ENCODE results near the gene ANKRD29. TPM values are rescaled to one million over a fixed set of nuclear protein-coding genes. Genes with fewer than 3 reads are reported as not detected.
A peak's percentile ranks its signal among the peaks of the same experiment; 100 is the strongest.

Gene ANKRD29
- total and polyA plus RNA-seq, 2 donors (not counting 3 experiments of a cell fraction or from before 2014, with no cell fraction given), result 0.03 to 2.6 TPM

DNA sequence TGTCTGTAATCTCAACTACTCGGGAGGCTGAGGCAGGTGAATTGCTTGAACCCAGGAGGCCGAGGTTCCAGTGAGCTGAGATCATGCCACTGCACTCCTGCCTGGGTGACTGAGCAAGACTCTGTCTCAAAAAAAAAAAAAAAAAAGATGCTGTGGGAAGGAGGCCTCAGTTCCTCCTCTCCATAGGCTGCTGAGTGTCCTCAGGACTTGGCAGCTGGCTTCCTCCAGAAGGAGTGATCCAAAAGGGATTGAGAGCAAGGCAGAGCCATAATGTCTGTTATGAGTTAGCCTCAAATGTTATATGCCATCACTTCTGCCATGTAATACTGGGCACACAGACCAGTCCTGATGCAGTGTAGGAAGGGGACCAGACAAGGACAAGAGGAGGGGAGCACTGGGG lies 69.8 kb downstream of the ANKRD29 start:
- ChIA-PET CTCF (no interaction called here), POLR2A (no interaction called here)
- H3K9me1 ChIP-seq (replicated peaks; ENCODE audit: control insufficient read depth, extremely low read depth, insufficient read depth, low read length), result no peaks in the 10 kb centered on the region
- no peaks in the 10 kb centered on the region for H3K79me2 ChIP-seq (ENCODE audit: control insufficient read depth, insufficient read depth, low read length)
- H3K9me3 ChIP-seq (replicated peaks; ENCODE audit: control insufficient read depth, insufficient read depth, low read length), result no peaks in the 10 kb centered on the region
- no TSS peak for BruUV-seq (replicated peaks)
- H3K27ac ChIP-seq (ENCODE audit: insufficient read depth, low read depth, low read length), result peak overlapping the region; percentile 72
- H3K27me3 ChIP-seq (ENCODE audit: control insufficient read depth in 2 of 2, insufficient read depth in 2 of 2, low read length in 2 of 2), result no peaks in the 10 kb centered on the region
- DNase-seq (ENCODE audit: low read depth, low spot score) (no peak), FAIRE-seq (no peak)
- peak overlapping the region; percentile 36 for H2AFZ ChIP-seq (ENCODE audit: low read depth, low read length)
- no peaks in the 10 kb centered on the region for H3K36me3 ChIP-seq (ENCODE audit: control insufficient read depth in 2 of 2, extremely low read depth in 1 of 2, insufficient read depth in 2 of 2, low read length in 2 of 2)
- H3K4me3 ChIP-seq (replicated peaks in 1 of 3; ENCODE audit: insufficient read depth in 1 of 3, low read depth in 1 of 3, low read length in 3 of 3), result no peak overlapping the region
- dilution Hi-C loops (cut with MboI; ENCODE audit: extremely low pct_ligation_motif_present, low sequenced_read_pairs) (no loop called here), intact Hi-C loops (cut with micrococcal nuclease) (no loop called here)
- TF ChIP-seq POLR2AphosphoS5 (IDR thresholded peaks at IDR 0.05; ENCODE audit: insufficient read depth, low read depth, low read length), result no peak
- no peak for TF ChIP-seq JUN (IDR thresholded peaks at IDR 0.05; ENCODE audit: borderline replicate concordance, insufficient read depth, insufficient read length, low read depth)
- no peak for TF ChIP-seq MYC (IDR thresholded peaks at IDR 0.05; ENCODE audit: low read depth, low read length)
- no peak overlapping the region for H3K9ac ChIP-seq (replicated peaks; ENCODE audit: extremely low read depth, insufficient read depth, low read length)
- no peaks in the 10 kb centered on the region for H4K20me1 ChIP-seq (replicated peaks; ENCODE audit: control insufficient read depth, extremely low read depth, insufficient read depth, low read length)
- H3K4me2 ChIP-seq (ENCODE audit: insufficient read depth, low read length), result no peak overlapping the region
- H3K4me1 ChIP-seq (ENCODE audit: control insufficient read depth, extremely low read depth, insufficient read depth, low read length), result peaks cover 11% of the 10 kb centered on the region

DNA sequence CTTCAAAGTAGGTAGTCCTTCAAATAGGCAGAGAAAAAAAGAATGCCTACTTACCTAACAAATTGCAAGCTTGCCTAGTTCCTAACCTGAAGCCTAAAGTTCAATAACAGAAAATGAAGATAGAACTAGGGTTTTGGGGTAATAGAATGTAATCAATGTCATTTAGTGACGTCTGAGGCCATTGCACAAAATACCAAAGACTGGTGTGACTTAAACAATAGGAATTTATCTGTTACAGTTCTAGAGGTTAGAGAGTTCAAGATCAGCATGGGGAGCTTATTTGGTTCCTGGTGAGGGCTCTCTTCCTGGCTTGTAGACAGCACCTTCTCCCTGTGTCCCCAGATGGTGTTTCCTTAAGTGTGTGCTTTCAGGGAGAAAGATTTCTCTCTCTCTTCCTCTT lies 71.7 kb downstream of the ANKRD29 start:
- Histone ChIP-seq H3K9ac (replicated peaks; ENCODE audit: extremely low read depth, insufficient read depth, low read length) (no peak overlapping the region), H3K36me3 (ENCODE audit: control insufficient read depth in 2 of 2, extremely low read depth in 1 of 2, insufficient read depth in 2 of 2, low read length in 2 of 2) (no peaks in the 10 kb centered on the region), H2AFZ (ENCODE audit: low read depth, low read length) (peak overlapping the region; percentile 56), H3K9me3 (replicated peaks; ENCODE audit: control insufficient read depth, insufficient read depth, low read length) (no peaks in the 10 kb centered on the region), H3K4me3 (replicated peaks in 1 of 3; ENCODE audit: insufficient read depth in 1 of 3, low read depth in 1 of 3, low read length in 3 of 3) (no peak overlapping the region), H3K4me2 (ENCODE audit: insufficient read depth, low read length) (no peak overlapping the region), H4K20me1 (replicated peaks; ENCODE audit: control insufficient read depth, extremely low read depth, insufficient read depth, low read length) (no peaks in the 10 kb centered on the region), H3K27ac (ENCODE audit: insufficient read depth, low read depth, low read length) (no peak overlapping the region), H3K27me3 (ENCODE audit: control insufficient read depth in 2 of 2, insufficient read depth in 2 of 2, low read length in 2 of 2) (no peaks in the 10 kb centered on the region), H3K9me1 (replicated peaks; ENCODE audit: control insufficient read depth, extremely low read depth, insufficient read depth, low read length) (no peaks in the 10 kb centered on the region), H3K79me2 (ENCODE audit: control insufficient read depth, insufficient read depth, low read length) (peaks cover 1% of the 10 kb centered on the region), H3K4me1 (ENCODE audit: control insufficient read depth, extremely low read depth, insufficient read depth, low read length) (peaks cover 14% of the 10 kb centered on the region)
- TF ChIP-seq EZH2 (IDR thresholded peaks at IDR 0.05; ENCODE audit: borderline replicate concordance, low read depth, low read length, severe bottlenecking), result no peak
- TF ChIP-seq, protein P1, sequence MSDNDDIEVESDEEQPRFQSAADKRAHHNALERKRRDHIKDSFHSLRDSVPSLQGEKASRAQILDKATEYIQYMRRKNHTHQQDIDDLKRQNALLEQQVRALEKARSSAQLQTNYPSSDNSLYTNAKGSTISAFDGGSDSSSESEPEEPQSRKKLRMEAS (IDR thresholded peaks at IDR 0.05; ENCODE audit: insufficient read depth, insufficient read length), result no peak
- TF ChIP-seq, protein P2, sequence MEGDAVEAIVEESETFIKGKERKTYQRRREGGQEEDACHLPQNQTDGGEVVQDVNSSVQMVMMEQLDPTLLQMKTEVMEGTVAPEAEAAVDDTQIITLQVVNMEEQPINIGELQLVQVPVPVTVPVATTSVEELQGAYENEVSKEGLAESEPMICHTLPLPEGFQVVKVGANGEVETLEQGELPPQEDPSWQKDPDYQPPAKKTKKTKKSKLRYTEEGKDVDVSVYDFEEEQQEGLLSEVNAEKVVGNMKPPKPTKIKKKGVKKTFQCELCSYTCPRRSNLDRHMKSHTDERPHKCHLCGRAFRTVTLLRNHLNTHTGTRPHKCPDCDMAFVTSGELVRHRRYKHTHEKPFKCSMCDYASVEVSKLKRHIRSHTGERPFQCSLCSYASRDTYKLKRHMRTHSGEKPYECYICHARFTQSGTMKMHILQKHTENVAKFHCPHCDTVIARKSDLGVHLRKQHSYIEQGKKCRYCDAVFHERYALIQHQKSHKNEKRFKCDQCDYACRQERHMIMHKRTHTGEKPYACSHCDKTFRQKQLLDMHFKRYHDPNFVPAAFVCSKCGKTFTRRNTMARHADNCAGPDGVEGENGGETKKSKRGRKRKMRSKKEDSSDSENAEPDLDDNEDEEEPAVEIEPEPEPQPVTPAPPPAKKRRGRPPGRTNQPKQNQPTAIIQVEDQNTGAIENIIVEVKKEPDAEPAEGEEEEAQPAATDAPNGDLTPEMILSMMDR (IDR thresholded peaks at IDR 0.05; ENCODE audit: extremely low read depth in 1 of 2, insufficient read depth in 1 of 2, low read depth in 1 of 2, low read length in 2 of 2), result no peak
- TF ChIP-seq POLR2AphosphoS5 (IDR thresholded peaks at IDR 0.05; ENCODE audit: insufficient read depth, low read depth, low read length), result no peak
- no peak for TF ChIP-seq POLR2A (IDR thresholded peaks at IDR 0.05; ENCODE audit: low read depth, low read length)
- no peak for TF ChIP-seq MYC (IDR thresholded peaks at IDR 0.05; ENCODE audit: low read depth, low read length)
- TF ChIP-seq GATA2 (IDR thresholded peaks at IDR 0.05; ENCODE audit: insufficient read depth, insufficient read length, low read depth, low read length), result no peak
- TF ChIP-seq JUN (IDR thresholded peaks at IDR 0.05; ENCODE audit: borderline replicate concordance, insufficient read depth, insufficient read length, low read depth), result no peak
- DNase-seq (ENCODE audit: low read depth, low spot score) (no peak), FAIRE-seq (peak; percentile 26)
- ChIA-PET CTCF (interaction anchor here (0.5 to 1.1 kb wide), 2 partner anchors 112 to 118 kb away, joined by 3 read pairs; no protein-coding TSS in a partner anchor), POLR2A (no interaction called here)
- intact Hi-C loops (cut with micrococcal nuclease), result no loop called here
- BruUV-seq (replicated peaks), result no TSS peak
- dilution Hi-C loops (cut with MboI; ENCODE audit: extremely low pct_ligation_motif_present, low sequenced_read_pairs), result no loop called here
